K562 (cell line): ENCODE data around the gene EME1. TPM values are rescaled to one million over a fixed set of nuclear protein-coding genes. Genes with fewer than 3 reads are reported as not detected.

Experiments used
- BHLHE40 ChIP-seq: IDR thresholded peaks from 2 replicates; pipeline ENCODE4 v1.6.1; 2011; ENCODE audit warnings: low read length, improper control_type of control experiment
- CREM ChIP-seq: IDR thresholded peaks from 2 replicates; pipeline ENCODE4 v1.6.1; 2014; ENCODE audit warnings: antibody characterized with exemption, low read depth
- FOXP1 ChIP-seq: sonication (generic); formaldehyde crosslinking; IDR thresholded peaks from 2 replicates; pipeline ENCODE4 v1.8.0; 2022; ENCODE audit warnings: mild to moderate bottlenecking, missing genetic modification reagents
- GATAD2A ChIP-seq: fragments of 450-650 bp; IDR thresholded peaks from 2 replicates; pipeline ENCODE4 v1.6.1; 2017
- HMG20B ChIP-seq: fragments of 250-450 bp; sonication (Bioruptor Pico); IDR thresholded peaks from 2 replicates; pipeline ENCODE4 v1.5.0; 2021; ENCODE audit warnings: mild to moderate bottlenecking
- MEF2A ChIP-seq: IDR thresholded peaks from 2 replicates; pipeline ENCODE4 v1.6.1; 2011; ENCODE audit warnings: low read depth, mild to moderate bottlenecking, low read length, moderate library complexity; ENCODE audit not compliant: control insufficient read depth
- NR0B1 ChIP-seq: fragments of 450-650 bp; IDR thresholded peaks from one replicate; pipeline ENCODE4 v1.6.1; 2018; ENCODE audit warnings: mild to moderate bottlenecking, moderate library complexity; ENCODE audit not compliant: partially characterized antibody
- POLR3A ChIP-seq: IDR thresholded peaks from 2 replicates; pipeline ENCODE4 v1.6.1; 2011; ENCODE audit warnings: borderline replicate concordance, mild to moderate bottlenecking, moderate library complexity; ENCODE audit not compliant: insufficient read length, insufficient read depth; ENCODE audit errors: extremely low read depth
- SAFB ChIP-seq: fragments of 200-400 bp; formaldehyde crosslinking; IDR thresholded peaks from 2 replicates; pipeline ENCODE4 v1.6.1; 2017; ENCODE audit warnings: low read depth, low read length, borderline replicate concordance
- SRSF7 ChIP-seq: fragments of 200-400 bp; formaldehyde crosslinking; optimal IDR thresholded peaks from 2 replicates; pipeline ENCODE3; 2017; ENCODE audit warnings: mild to moderate bottlenecking, low read depth, low read length
- ZNF263 ChIP-seq: sonication (generic); formaldehyde crosslinking; IDR thresholded peaks from 2 replicates; pipeline ENCODE4 v1.8.0; 2022; ENCODE audit warnings: mild to moderate bottlenecking, missing genetic modification reagents, borderline replicate concordance
- ZNF586 ChIP-seq: fragments of 450-650 bp; formaldehyde crosslinking; conservative IDR thresholded peaks from 2 replicates; pipeline ENCODE4 v1.4.0; 2020; ENCODE audit warnings: mild to moderate bottlenecking, moderate library complexity
- ZNF609 ChIP-seq: sonication (generic); formaldehyde crosslinking; IDR thresholded peaks from 2 replicates; pipeline ENCODE4 v1.8.1; 2023; ENCODE audit warnings: missing genetic modification reagents, mild to moderate bottlenecking, borderline replicate concordance
- ZNF778 ChIP-seq: fragments of 450-650 bp; formaldehyde crosslinking; IDR thresholded peaks from 2 replicates; pipeline ENCODE4 v1.4.0; 2020; ENCODE audit warnings: mild to moderate bottlenecking, moderate library complexity
- polyA plus RNA-seq, 8 experiments: library from polyadenylated mRNA; depleted of rRNA in 4 of 8; stranded (reverse) in 5 of 8; unstranded in 3 of 8; fragments of >200 nt; fragmentation: Nextera tagmentation in 2 of 8; fragmentation: Illumina TruSeq in 1 of 8; extraction: Ambion mirVana in 2 of 8; extraction: Trizol in 1 of 8; gene quantifications; 2 replicates each; pipeline versions ENCODE4 v1.2.1 to v1.2.3, GENCODE V29; 2011 to 2014; ENCODE audit warnings: inconsistent platforms in 1 of 8, missing spikeins in 1 of 8
- total RNA-seq, 7 experiments: library from RNA; depleted of rRNA in 6 of 7; stranded (reverse); fragments of >200 nt in 6 of 7; fragmentation: Illumina TruSeq in 2 of 7; extraction: Trizol in 2 of 7; gene quantifications; 2 replicates each; pipeline versions ENCODE4 v1.2.1 to v1.2.3, GENCODE V29; 2011 to 2021; ENCODE audit warnings: low replicate concordance in 1 of 7
- TF ChIP-seq, protein P1 (sequence below): sonication (generic); formaldehyde crosslinking; IDR thresholded peaks from 2 replicates; pipeline ENCODE4 v1.8.1; 2023; ENCODE audit warnings: mild to moderate bottlenecking, missing genetic modification reagents
- TF ChIP-seq, protein P2 (sequence below): fragments of 250-450 bp; sonication (Bioruptor Pico); IDR thresholded peaks from 2 replicates; pipeline ENCODE4 v1.6.1; 2021; ENCODE audit warnings: mild to moderate bottlenecking
- TF ChIP-seq, protein P3 (sequence below): IDR thresholded peaks from 2 replicates; pipeline ENCODE4 v1.6.1; 2012; ENCODE audit warnings: low read depth, low read length, improper control_type of control experiment, borderline replicate concordance

Gene EME1
- total and polyA plus RNA-seq, 9 of the 15 experiments (the other 6 are each of a cell fraction or from before 2014, with no cell fraction given): 14.6 to 44.1 (median 24.0) TPM

DNA sequence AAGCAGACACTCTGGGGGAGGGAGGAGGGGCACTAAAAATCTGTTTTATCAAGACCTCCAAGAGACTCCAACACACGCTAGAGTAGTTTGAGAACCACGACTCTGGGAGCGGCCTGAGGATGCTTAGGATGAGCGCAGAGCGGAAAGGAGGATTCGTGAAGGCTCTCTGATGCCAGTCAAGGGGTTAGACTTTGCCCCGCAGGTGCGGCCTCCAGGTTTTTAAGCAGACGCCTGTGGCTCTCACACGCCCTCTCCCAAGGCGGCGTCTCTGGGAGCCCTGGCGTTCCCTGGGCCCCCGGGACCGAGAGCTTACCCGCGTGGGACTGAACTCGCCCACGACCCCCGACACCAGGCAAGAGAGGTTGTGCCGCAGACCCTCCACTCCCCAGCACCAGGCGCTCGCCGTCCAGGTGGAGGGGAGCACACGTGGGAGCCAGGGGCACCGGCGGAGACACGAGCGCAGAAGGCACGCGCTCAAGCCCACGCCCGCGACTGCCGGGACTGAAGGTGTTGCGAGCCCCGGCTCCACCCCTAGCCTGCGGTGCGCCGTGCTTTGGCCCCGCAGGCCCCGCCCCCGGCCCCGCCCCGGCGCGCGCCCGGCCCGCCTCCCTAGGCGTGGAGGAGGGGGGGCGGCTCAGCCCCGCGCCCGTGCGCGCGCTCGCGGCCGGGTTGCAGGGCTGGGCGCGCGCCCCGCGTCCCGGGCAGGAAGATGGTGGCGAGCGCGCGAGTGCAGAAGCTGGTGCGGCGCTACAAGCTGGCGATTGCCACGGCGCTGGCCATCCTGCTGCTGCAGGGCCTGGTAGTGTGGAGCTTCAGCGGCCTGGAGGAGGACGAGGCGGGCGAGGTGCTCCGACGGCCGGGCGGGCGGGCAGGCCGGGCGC, 27.4 kb upstream of the EME1 start, which contains the start of gene XYLT2 (continued):
- TF ChIP-seq, protein P1, sequence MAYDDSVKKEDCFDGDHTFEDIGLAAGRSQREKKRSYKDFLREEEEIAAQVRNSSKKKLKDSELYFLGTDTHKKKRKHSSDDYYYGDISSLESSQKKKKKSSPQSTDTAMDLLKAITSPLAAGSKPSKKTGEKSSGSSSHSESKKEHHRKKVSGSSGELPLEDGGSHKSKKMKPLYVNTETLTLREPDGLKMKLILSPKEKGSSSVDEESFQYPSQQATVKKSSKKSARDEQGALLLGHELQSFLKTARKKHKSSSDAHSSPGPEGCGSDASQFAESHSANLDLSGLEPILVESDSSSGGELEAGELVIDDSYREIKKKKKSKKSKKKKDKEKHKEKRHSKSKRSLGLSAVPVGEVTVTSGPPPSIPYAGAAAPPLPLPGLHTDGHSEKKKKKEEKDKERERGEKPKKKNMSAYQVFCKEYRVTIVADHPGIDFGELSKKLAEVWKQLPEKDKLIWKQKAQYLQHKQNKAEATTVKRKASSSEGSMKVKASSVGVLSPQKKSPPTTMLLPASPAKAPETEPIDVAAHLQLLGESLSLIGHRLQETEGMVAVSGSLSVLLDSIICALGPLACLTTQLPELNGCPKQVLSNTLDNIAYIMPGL (CRISPR knock-in tag): no peak
- no peak for TF ChIP-seq ZNF586 (CRISPR knock-in tag)
- peak; percentile 41; the same call in 1 of the 2 replicates for TF ChIP-seq ZNF263 (CRISPR knock-in tag)
- no peak for TF ChIP-seq ZNF609 (CRISPR knock-in tag)
- TF ChIP-seq, protein P2, sequence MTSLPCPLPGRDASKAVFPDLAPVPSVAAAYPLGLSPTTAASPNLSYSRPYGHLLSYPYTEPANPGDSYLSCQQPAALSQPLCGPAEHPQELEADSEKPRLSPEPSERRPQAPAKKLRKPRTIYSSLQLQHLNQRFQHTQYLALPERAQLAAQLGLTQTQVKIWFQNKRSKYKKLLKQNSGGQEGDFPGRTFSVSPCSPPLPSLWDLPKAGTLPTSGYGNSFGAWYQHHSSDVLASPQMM (CRISPR knock-in tag): no peak
- no peak for TF ChIP-seq GATAD2A
- no peak for TF ChIP-seq MEF2A
- TF ChIP-seq FOXP1 (CRISPR knock-in tag): peak; percentile 73; the same call in 1 of the 2 replicates
- no peak for TF ChIP-seq NR0B1
- TF ChIP-seq SRSF7: no peak
- no peak for TF ChIP-seq ZNF778 (CRISPR knock-in tag)
- TF ChIP-seq, protein P3, sequence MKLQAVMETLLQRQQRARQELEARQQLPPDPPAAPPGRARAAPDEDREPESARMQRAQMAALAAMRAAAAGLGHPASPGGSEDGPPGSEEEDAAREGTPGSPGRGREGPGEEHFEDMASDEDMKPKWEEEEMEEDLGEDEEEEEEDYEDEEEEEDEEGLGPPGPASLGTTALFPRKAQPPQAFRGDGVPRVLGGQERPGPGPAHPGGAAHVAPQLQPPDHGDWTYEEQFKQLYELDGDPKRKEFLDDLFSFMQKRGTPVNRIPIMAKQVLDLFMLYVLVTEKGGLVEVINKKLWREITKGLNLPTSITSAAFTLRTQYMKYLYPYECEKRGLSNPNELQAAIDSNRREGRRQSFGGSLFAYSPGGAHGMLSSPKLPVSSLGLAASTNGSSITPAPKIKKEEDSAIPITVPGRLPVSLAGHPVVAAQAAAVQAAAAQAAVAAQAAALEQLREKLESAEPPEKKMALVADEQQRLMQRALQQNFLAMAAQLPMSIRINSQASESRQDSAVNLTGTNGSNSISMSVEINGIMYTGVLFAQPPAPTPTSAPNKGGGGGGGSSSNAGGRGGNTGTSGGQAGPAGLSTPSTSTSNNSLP: no peak
- no peak for TF ChIP-seq POLR3A
- no peak for TF ChIP-seq CREM
- no peak for TF ChIP-seq HMG20B
- peak; percentile 91 for TF ChIP-seq SAFB
- peak; percentile 35; the same call in 1 of the 2 replicates for TF ChIP-seq BHLHE40
